Placental pericyte (primary cell): ENCODE data around the gene OR5J2. TPM values are rescaled to one million over a fixed set of nuclear protein-coding genes. Genes with fewer than 3 reads are reported as not detected.

Source experiments
- total RNA-seq: library from RNA; depleted of rRNA; stranded (reverse); fragments of >200 nt; gene quantifications from 2 replicates; pipeline ENCODE4 v1.2.3, GENCODE V29; 2012

OR5J2 gene
- total RNA-seq: not detected in 2 replicates

DNA sequence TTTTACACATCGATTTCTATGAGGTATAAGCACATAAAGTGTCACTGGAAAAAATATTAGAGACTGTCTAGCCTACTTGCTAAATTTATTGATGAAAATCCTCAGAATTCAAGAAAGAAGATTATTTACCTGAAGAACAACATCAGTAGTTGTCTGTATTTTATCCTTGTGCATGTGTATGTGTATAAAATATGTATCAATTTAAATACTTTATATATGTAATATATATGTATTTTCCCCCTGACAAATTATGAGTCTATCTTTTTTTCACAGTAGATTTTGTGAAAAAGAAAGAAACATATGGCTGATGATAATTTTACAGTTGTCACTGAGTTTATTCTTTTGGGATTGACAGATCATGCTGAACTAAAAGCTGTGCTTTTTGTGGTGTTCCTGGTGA, at the start of gene OR5J2:
Gene OR5J2 (plus strand): TSS at position 301 of the 400 bp plus-strand sequence. CDS start 0 bp downstream, at position 301.

DNA sequence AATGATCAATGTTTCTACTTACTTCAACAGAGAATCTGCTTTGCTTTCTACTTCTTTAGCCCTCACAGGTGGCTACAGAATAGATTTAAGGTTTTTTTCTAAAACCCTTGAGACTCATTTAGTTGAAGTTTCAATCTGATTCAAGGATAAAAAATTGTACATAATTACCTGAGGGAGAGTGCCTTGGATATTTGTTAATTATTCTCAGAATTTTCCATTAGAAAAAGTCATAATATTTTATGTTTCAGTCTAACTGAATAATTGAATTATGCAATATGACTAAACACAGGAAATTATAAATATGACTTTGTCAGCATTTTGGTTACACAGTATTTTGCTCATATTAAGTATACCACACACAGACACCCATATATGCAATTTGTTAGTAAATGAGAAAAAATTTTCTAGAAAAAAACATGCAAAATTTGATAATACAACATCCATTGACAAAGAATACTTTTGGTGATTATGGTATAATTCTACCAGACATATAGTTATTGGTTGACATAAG, 36.2 kb upstream of the OR5J2 start, which contains the start of gene OR8J3:
Gene OR8J3 (minus strand): TSS at position 51 of the 511 bp plus-strand sequence. CDS start 2,483 bp downstream, outside the sequence.

DNA sequence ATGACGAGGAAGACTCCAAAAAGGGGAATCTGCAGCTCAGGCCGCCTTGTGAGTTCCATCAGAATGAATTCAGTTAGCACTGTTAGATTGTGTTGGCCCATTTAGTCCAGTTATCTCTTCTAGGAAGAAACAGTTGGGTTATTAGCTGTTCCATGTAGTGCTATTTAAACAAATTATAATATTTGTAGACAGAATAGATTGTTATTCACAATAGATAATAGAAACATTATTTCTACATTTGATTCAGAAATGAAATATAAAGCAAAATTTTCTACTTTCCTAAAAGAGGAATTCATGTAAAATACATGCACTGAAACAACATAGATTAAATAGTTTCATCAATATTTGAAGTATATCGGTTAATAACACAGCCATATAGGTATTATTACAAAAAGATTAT, 16.2 kb upstream of the OR5J2 start, which contains the start of gene OR8K5:
Gene OR8K5 (minus strand): TSS at position 101 of the 400 bp plus-strand sequence. CDS start 0 bp downstream, at position 101.

Other genes with a start within 250 kb of the OR5J2 start
- gene OR5I1, start 240.2 kb upstream of the OR5J2 start, total RNA-seq: not detected in 2 replicates
- gene OR10AG1, start 206.7 kb upstream of the OR5J2 start, total RNA-seq: not detected in 2 replicates
- not detected in 2 replicates for gene OR5F1, start 182.0 kb upstream of the OR5J2 start, total RNA-seq
- not detected in 2 replicates for gene OR5AS1, start 149.0 kb upstream of the OR5J2 start, total RNA-seq
- not detected in 2 replicates for gene OR8I2, start 83.3 kb upstream of the OR5J2 start, total RNA-seq
- not detected in 2 replicates for gene OR8H2, start 72.9 kb upstream of the OR5J2 start, total RNA-seq
- gene OR8H3, start 54.2 kb upstream of the OR5J2 start, total RNA-seq: not detected in 2 replicates
- not detected in 2 replicates for gene OR8J3, start 36.4 kb upstream of the OR5J2 start, total RNA-seq
- gene OR8K5, start 16.3 kb upstream of the OR5J2 start, total RNA-seq: not detected in 2 replicates
- gene OR5T2, start 57.6 kb downstream of the OR5J2 start, total RNA-seq: not detected in 2 replicates
- gene OR5T3, start 75.6 kb downstream of the OR5J2 start, total RNA-seq: not detected in 2 replicates
- not detected in 2 replicates for gene OR5T1, start 97.5 kb downstream of the OR5J2 start, total RNA-seq
- not detected in 2 replicates for gene OR8H1, start 115.6 kb downstream of the OR5J2 start, total RNA-seq
- not detected in 2 replicates for gene OR8K3, start 138.5 kb downstream of the OR5J2 start, total RNA-seq
- gene OR8K1, start 169.4 kb downstream of the OR5J2 start, total RNA-seq: not detected in 2 replicates
- gene OR8J1, start 177.7 kb downstream of the OR5J2 start, total RNA-seq: not detected in 2 replicates
- not detected in 2 replicates for gene OR8U1, start 199.0 kb downstream of the OR5J2 start, total RNA-seq
- not detected in 2 replicates for gene OR5AL1, start 236.1 kb downstream of the OR5J2 start, total RNA-seq